ENCODE data around the gene WDR5. TPM values are rescaled to one million over a fixed set of nuclear protein-coding genes. Genes with fewer than 3 reads are reported as not detected.

The WDR5 gene
- total and polyA plus RNA-seq, 10 of the 15 experiments (the other 5 are each of a cell fraction or from before 2014, with no cell fraction given), result 1.4 to 43.7 (median 33.2) TPM

GRCh38 chr9:134162212-134162775 is 26.4 kb downstream of the WDR5 start:
- Histone ChIP-seq H3K27me3 (replicated peaks in 1 of 2; ENCODE audit: control insufficient read depth in 2 of 2, insufficient read depth in 2 of 2, low read length in 1 of 2) (no peaks in the 10 kb centered on the region), H3K36me3 (ENCODE audit: control insufficient read depth in 2 of 2, insufficient read depth in 2 of 2, low read length in 1 of 2) (peaks cover 2 to 12% of the 10 kb centered on the region in 2 experiments; a peak in 2 of 4 replicates), H3K4me2 (ENCODE audit: control insufficient read depth, insufficient read depth) (no peak overlapping the region), H3K4me3 (no peak overlapping the region), H3K27ac (ENCODE audit: control insufficient read depth, insufficient read depth) (no peak overlapping the region), H3K9me3 (replicated peaks; ENCODE audit: control insufficient read depth, insufficient read depth, low read length) (no peaks in the 10 kb centered on the region), H4K20me1 (ENCODE audit: control insufficient read depth, insufficient read depth) (no peaks in the 10 kb centered on the region), H3K79me2 (ENCODE audit: control insufficient read depth, insufficient read depth, low read length) (peaks cover 2% of the 10 kb centered on the region), H3K9ac (ENCODE audit: control insufficient read depth, insufficient read depth, low read length) (no peak overlapping the region), H2AFZ (ENCODE audit: control insufficient read depth, low read depth, low read length) (no peak overlapping the region), H3K4me1 (ENCODE audit: control insufficient read depth, insufficient read depth, low read length) (peaks cover 13% of the 10 kb centered on the region)
- no peak for DNase-seq (ENCODE audit: low read depth, low spot score)
- no peak for ATAC-seq
- BruUV-seq (replicated peaks), result no TSS peak
- no peak for TF ChIP-seq ZNF687 (IDR thresholded peaks at IDR 0.05)
- no peak for TF ChIP-seq POLR2AphosphoS5 (IDR thresholded peaks at IDR 0.05; ENCODE audit: low read length)
- TF ChIP-seq ZZZ3 (IDR thresholded peaks at IDR 0.05; ENCODE audit: control insufficient read depth, insufficient read length, low read depth), result no peak
- TF ChIP-seq RCOR1 (conservative IDR thresholded peaks at IDR 0.05; ENCODE audit: low read depth, low read length), result no peak
- no peak for TF ChIP-seq BHLHE40 (IDR thresholded peaks at IDR 0.05; ENCODE audit: borderline replicate concordance in 1 of 2, low read depth in 2 of 2, low read length in 1 of 2)
- TF ChIP-seq CBX3 (IDR thresholded peaks at IDR 0.05; ENCODE audit: borderline replicate concordance, low read depth), result no peak
- TF ChIP-seq ATF3 (IDR thresholded peaks at IDR 0.05; ENCODE audit: borderline replicate concordance, extremely low read depth, low read depth, low read length), result no peak
- TF ChIP-seq RBBP5 (conservative IDR thresholded peaks at IDR 0.05), result no peak
- no peak for TF ChIP-seq KDM1A (IDR thresholded peaks at IDR 0.05; ENCODE audit: borderline replicate concordance)
- no peak for TF ChIP-seq MXI1 (IDR thresholded peaks at IDR 0.05; ENCODE audit: low read depth, low read length)
- no peak for TF ChIP-seq POU2F2 (IDR thresholded peaks at IDR 0.05; ENCODE audit: borderline replicate concordance, low read depth, low read length)
- ChIA-PET SMC1A (ENCODE audit: uncharacterized antibody, unreplicated experiment) (no interaction called here), CTCF (interaction anchor here (0.6 to 1.4 kb wide), 3 partner anchors 26 to 1488 kb away, joined by 3 to 4 read pairs (median 3); partner anchors contain the start of gene WDR5), POLR2A (no interaction called here), RAD21 (ENCODE audit: unreplicated experiment) (interaction anchor here (1.3 kb wide), 1 partner anchor 24 kb away, joined by 3 read pairs; no protein-coding TSS in a partner anchor)
- in situ Hi-C loops (cut with MboI), result no loop called here
- intact Hi-C loops (cut with micrococcal nuclease; ENCODE audit: unreplicated experiment), result no loop called here
- FAIRE-seq, result no peak
- WGBS (ENCODE audit: insufficient coverage, insufficient replicate concordance, low lambda C conversion rate, missing lambda C conversion rate), result 99% methylated on average over 9 of the region's 9 CpGs

Data from GM12878 (cell line).